ENCODE measurements around the gene WDR73.

The WDR73 gene

DNA sequence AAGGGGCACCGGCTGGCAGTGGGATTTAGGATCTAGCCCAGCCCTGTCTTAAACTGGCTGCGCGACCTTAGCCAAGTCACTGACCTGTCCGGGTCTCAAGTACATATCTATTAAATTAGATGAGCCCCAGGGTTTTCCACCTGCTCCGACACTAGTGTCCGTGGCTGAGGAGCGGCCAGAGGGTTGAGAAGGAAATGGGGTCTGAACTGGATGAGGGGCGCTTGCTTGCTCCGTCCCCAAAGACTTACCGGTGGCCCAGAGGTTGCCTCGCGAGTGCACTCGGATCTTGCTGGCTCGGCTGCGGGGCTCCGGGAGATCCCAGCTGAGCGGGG, 3.6 kb upstream of the WDR73 start:
- H3K4me3 ChIP-seq (ENCODE audit: low read length), result peak overlapping the region; percentile 53
- TF ChIP-seq, protein P1, sequence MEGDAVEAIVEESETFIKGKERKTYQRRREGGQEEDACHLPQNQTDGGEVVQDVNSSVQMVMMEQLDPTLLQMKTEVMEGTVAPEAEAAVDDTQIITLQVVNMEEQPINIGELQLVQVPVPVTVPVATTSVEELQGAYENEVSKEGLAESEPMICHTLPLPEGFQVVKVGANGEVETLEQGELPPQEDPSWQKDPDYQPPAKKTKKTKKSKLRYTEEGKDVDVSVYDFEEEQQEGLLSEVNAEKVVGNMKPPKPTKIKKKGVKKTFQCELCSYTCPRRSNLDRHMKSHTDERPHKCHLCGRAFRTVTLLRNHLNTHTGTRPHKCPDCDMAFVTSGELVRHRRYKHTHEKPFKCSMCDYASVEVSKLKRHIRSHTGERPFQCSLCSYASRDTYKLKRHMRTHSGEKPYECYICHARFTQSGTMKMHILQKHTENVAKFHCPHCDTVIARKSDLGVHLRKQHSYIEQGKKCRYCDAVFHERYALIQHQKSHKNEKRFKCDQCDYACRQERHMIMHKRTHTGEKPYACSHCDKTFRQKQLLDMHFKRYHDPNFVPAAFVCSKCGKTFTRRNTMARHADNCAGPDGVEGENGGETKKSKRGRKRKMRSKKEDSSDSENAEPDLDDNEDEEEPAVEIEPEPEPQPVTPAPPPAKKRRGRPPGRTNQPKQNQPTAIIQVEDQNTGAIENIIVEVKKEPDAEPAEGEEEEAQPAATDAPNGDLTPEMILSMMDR (conservative IDR thresholded peaks at IDR 0.05; ENCODE audit: low read depth, low read length), result no peak
- no peak for DNase-seq (ENCODE audit: low read depth)

DNA sequence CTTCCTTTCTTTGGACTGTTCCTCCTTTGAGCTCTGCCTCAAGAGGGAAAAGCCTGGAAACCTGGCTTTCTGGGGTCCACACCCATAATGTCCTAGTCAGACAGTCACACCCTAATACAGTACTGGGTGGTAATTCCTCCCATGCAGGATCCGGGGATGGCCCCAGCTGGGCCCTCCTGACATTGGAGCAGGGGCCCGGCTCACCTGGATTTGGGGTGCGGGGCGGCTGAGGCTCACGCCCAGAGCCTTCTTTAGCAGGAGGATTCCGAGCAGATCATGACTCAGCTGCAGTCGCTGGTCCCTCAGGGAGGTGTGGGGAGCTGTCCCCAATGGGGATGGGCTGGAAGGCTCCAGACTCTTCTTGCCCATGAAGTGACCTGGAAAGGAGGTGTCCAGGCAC, 2.9 kb upstream of the WDR73 start:
- TF ChIP-seq, protein P1 (conservative IDR thresholded peaks at IDR 0.05; ENCODE audit: low read depth, low read length), result no peak
- no peak overlapping the region for H3K4me3 ChIP-seq (ENCODE audit: low read length)
- DNase-seq (ENCODE audit: low read depth), result no peak

DNA sequence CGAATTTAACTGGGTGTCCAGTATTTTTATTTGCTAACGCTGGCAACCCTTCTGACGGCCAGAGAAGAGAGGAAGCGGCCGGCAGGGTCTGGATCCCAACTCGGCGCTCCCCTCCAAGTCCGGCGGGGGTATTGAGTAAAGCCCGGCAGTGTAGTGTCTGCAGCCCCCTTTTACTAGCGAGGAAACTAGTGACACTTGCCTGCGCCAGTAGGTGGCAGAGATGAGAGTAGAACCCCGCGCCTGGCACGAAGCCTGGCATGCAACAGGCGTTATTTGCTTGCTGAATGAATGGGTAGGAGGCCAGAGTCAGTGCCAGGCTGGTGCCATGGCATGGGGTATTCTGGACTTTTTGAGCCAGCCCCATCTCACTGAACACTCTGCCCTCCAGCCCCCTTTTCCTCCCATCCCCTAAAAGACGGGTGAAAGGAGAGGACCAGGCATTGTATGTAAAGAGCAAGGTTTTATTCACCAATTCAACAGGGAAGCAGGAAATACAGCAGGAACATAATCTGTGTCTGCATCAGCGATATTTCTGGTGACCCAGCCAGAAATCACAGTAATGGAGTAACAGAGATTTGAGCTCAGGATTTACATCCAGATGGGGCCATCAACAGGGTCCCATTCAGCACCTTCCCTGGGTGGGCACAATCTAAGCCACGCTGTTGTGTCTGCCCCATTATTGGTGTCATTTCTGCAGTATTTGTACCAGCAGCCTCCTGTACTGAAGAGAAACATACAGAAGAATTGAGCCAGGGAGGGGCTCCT, 788 bp upstream of the WDR73 start:
- DNase-seq (ENCODE audit: low read depth), result peak; percentile 58
- peak overlapping the region; percentile 94 for H3K4me3 ChIP-seq (ENCODE audit: low read length)
- TF ChIP-seq, protein P1 (conservative IDR thresholded peaks at IDR 0.05; ENCODE audit: low read depth, low read length), result peak; percentile 83

DNA sequence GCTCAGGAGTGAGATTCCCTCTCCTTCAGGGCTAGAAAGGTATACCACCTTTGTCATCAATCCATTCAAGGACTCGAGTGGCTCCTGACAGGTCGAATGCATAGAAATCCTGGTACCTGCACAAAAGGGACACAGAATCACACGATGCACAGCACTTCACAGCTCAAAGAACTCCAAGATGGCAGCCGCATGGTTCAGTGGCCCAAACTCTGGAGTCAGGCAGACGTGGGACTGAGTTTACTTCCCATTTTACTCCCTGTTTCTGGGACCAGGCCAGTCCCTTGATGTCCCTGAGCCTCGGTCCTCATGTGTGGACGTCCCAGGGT, 536 bp downstream of the WDR73 start:
- TF ChIP-seq, protein P1 (conservative IDR thresholded peaks at IDR 0.05; ENCODE audit: low read depth, low read length), result no peak
- no peak for DNase-seq (ENCODE audit: low read depth)
- peak overlapping the region; percentile 94 for H3K4me3 ChIP-seq (ENCODE audit: low read length)

DNA sequence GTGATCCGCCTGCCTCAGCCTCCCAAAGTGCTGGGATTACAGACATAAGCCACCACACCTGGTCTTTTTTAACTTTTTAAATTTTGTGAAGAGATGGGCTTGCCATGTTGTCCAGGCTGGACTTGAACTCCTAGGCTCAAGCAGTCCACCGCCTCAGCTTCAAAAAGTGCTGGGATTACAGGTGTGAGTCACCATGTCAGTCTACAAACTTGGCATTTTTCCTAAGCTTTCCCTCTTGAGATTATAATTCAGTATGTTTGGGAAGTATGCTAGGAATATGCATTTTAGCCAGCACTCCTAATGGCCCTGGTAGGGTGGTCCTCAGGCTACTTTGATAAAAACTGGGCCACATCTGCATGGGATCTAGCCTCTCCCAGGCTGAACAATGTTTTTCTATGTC, 4.4 kb downstream of the WDR73 start:
- H3K4me3 ChIP-seq (ENCODE audit: low read length), result no peak overlapping the region
- TF ChIP-seq, protein P1 (conservative IDR thresholded peaks at IDR 0.05; ENCODE audit: low read depth, low read length), result no peak
- no peak for DNase-seq (ENCODE audit: low read depth)

DNA sequence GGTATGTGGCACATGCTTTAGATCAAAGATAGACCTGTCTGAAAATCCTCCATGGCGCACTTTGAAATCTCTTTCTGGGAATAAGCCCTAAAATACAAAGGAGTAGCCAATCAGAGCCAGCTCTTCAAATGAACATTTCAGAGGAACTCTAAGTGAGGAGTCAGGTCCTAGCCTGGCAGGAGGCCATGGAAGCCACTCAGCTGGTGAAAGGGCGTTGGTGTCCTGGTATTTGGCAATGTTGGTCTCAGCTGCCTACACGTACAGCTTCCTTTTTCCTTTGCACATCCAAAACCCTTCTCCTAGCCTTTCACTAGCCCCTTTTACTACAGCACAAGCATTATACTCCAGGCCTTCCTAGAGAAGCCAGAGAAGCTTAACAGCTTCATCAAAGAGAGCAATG, 5.5 kb downstream of the WDR73 start:
- DNase-seq (ENCODE audit: low read depth), result no peak
- TF ChIP-seq, protein P1 (conservative IDR thresholded peaks at IDR 0.05; ENCODE audit: low read depth, low read length), result no peak
- H3K4me3 ChIP-seq (ENCODE audit: low read length), result no peak overlapping the region

DNA sequence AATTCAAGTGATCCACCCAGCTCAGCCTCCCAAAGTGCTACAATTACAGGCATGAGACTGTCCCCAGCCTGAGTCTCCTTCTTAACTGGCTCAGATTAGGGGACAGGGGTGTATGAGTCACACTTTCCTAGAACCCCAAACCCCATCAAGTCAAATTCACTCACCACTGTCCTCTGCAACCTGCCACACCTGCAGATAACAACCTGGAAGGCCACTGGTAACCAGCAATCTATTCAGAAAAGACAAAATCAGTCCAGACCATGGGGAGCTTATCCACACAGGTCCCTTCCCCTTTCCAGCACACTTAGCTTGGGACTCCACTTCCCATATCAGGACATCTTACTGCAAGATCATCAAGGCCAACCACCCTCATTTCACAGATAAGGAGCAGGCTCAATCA, 6.4 kb downstream of the WDR73 start:
- TF ChIP-seq, protein P1 (conservative IDR thresholded peaks at IDR 0.05; ENCODE audit: low read depth, low read length), result no peak
- H3K4me3 ChIP-seq (ENCODE audit: low read length), result no peak overlapping the region
- DNase-seq (ENCODE audit: low read depth), result no peak
